Parathyroid adenoma (tissue), 2 donors: Measurements from ENCODE around the gene HERC5.

Source experiments
- H2AFZ ChIP-seq: fragments of 300-600 bp; sonication (generic); one replicate; pipeline ENCODE4 v1.7.0; 2017; ENCODE audit warnings: antibody characterized with exemption, mild to moderate bottlenecking
- H3K27ac ChIP-seq: fragments of 300-600 bp; sonication (generic); one replicate; pipeline ENCODE4 v1.7.0; 2017
- H3K27me3 ChIP-seq: fragments of 300-600 bp; sonication (generic); one replicate; pipeline ENCODE4 v1.7.0; 2017; ENCODE audit warnings: low read length; ENCODE audit not compliant: control insufficient read depth, insufficient read depth
- H3K36me3 ChIP-seq: fragments of 300-600 bp; sonication (generic); one replicate; pipeline ENCODE4 v1.7.0; 2017; ENCODE audit warnings: low read length; ENCODE audit not compliant: control insufficient read depth, insufficient read depth
- H3K4me1 ChIP-seq: fragments of 300-600 bp; sonication (generic); one replicate; pipeline ENCODE4 v1.7.0; 2017; ENCODE audit warnings: control low read depth
- H3K4me2 ChIP-seq: fragments of 300-600 bp; sonication (generic); one replicate; pipeline ENCODE4 v1.7.0; 2017; ENCODE audit warnings: low read length
- H3K4me3 ChIP-seq: fragments of 300-600 bp; sonication (generic); one replicate; pipeline ENCODE4 v1.7.0; 2017; ENCODE audit warnings: low read depth, low read length
- H3K79me2 ChIP-seq: fragments of 300-600 bp; sonication (generic); one replicate; pipeline ENCODE4 v1.7.0; 2017; ENCODE audit warnings: control low read depth
- H3K9ac ChIP-seq: fragments of 300-600 bp; sonication (generic); one replicate; pipeline ENCODE4 v1.7.0; 2017; ENCODE audit warnings: mild to moderate bottlenecking
- H3K9me3 ChIP-seq: fragments of 300-600 bp; sonication (generic); one replicate; pipeline ENCODE4 v1.7.0; 2017; ENCODE audit warnings: low read length; ENCODE audit not compliant: control insufficient read depth
- TF ChIP-seq, protein P1 (sequence below): fragments of 300-600 bp; sonication (generic); IDR thresholded peaks from one replicate; pipeline ENCODE4 v1.7.0; 2017; ENCODE audit warnings: antibody characterized with exemption, mild to moderate bottlenecking
- donor health status: primary hyperparathyroidism.

Gene HERC5

GRCh38 chr4:88439161-88439760, 17.7 kb upstream of the HERC5 start:
- Histone ChIP-seq H3K4me1 (no peaks in the 10 kb centered on the region), H3K27ac (no peak overlapping the region), H3K36me3 (no peaks in the 10 kb centered on the region)

DNA sequence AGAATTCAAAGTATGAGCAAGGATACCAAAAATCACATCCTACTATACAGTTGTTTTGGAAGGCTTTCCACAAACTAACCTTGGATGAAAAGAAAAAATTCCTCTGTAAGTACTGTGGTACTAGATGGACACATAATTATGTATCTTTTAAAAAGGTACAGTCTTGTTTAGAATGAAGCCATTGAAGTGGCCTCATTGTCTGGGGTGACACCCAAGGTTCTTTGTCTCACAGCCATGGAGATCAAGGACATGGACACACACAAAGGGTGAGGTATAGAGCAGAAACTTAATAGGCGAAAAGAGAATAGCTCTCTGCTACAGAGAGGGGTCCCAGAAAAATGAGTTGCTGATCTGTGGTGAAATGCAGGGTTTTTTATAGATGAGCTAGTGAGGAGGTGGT, 16.8 kb upstream of the HERC5 start:
- H3K4me1 ChIP-seq: no peaks in the 10 kb centered on the region
- H2AFZ ChIP-seq: no peak overlapping the region
- no peaks in the 10 kb centered on the region for H3K36me3 ChIP-seq
- no peaks in the 10 kb centered on the region for H3K9me3 ChIP-seq
- H3K79me2 ChIP-seq: no peaks in the 10 kb centered on the region
- H3K27ac ChIP-seq: no peak overlapping the region
- TF ChIP-seq, protein P1, sequence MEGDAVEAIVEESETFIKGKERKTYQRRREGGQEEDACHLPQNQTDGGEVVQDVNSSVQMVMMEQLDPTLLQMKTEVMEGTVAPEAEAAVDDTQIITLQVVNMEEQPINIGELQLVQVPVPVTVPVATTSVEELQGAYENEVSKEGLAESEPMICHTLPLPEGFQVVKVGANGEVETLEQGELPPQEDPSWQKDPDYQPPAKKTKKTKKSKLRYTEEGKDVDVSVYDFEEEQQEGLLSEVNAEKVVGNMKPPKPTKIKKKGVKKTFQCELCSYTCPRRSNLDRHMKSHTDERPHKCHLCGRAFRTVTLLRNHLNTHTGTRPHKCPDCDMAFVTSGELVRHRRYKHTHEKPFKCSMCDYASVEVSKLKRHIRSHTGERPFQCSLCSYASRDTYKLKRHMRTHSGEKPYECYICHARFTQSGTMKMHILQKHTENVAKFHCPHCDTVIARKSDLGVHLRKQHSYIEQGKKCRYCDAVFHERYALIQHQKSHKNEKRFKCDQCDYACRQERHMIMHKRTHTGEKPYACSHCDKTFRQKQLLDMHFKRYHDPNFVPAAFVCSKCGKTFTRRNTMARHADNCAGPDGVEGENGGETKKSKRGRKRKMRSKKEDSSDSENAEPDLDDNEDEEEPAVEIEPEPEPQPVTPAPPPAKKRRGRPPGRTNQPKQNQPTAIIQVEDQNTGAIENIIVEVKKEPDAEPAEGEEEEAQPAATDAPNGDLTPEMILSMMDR: no peak
- H3K4me3 ChIP-seq: no peak overlapping the region
- H3K4me2 ChIP-seq: no peak overlapping the region
- H3K9ac ChIP-seq: no peak overlapping the region
- no peaks in the 10 kb centered on the region for H3K27me3 ChIP-seq

More at GRCh38 chr4:88439161-88439760, 17.7 kb upstream of the HERC5 start:
- Histone ChIP-seq H3K4me3 (no peak overlapping the region), H2AFZ (no peak overlapping the region), H3K4me2 (no peak overlapping the region), H3K9me3 (no peaks in the 10 kb centered on the region), H3K79me2 (no peaks in the 10 kb centered on the region), H3K27me3 (no peaks in the 10 kb centered on the region), H3K9ac (no peak overlapping the region)
- TF ChIP-seq, protein P1: no peak

- Histone ChIP-seq H3K4me1 (no peaks in the 10 kb centered on the region), H3K79me2 (no peaks in the 10 kb centered on the region), H3K36me3 (no peaks in the 10 kb centered on the region), H3K4me3 (no peak overlapping the region), H3K9me3 (no peaks in the 10 kb centered on the region), H2AFZ (no peak overlapping the region), H3K4me2 (no peak overlapping the region), H3K9ac (no peak overlapping the region), H3K27ac (no peak overlapping the region), H3K27me3 (no peaks in the 10 kb centered on the region)
- TF ChIP-seq, protein P1: no peak
These were observed 15.2 kb upstream of the HERC5 start for GRCh38 chr4:88441696-88442095.

GRCh38 chr4:88442689-88443191, 14.2 kb upstream of the HERC5 start:
- Histone ChIP-seq H3K9me3 (no peaks in the 10 kb centered on the region), H3K4me1 (no peaks in the 10 kb centered on the region), H3K4me2 (no peak overlapping the region), H3K27me3 (no peaks in the 10 kb centered on the region), H3K9ac (no peak overlapping the region), H3K4me3 (no peak overlapping the region), H3K36me3 (no peaks in the 10 kb centered on the region), H3K79me2 (no peaks in the 10 kb centered on the region), H2AFZ (no peak overlapping the region), H3K27ac (no peak overlapping the region)
- TF ChIP-seq, protein P1: no peak

- Histone ChIP-seq H3K4me3 (no peak overlapping the region), H3K9me3 (no peaks in the 10 kb centered on the region), H3K9ac (no peak overlapping the region), H3K4me1 (no peaks in the 10 kb centered on the region), H3K27ac (no peak overlapping the region), H3K79me2 (no peaks in the 10 kb centered on the region), H3K4me2 (no peak overlapping the region), H2AFZ (no peak overlapping the region), H3K27me3 (no peaks in the 10 kb centered on the region), H3K36me3 (no peaks in the 10 kb centered on the region)
- TF ChIP-seq, protein P1: no peak
These were observed 13.4 kb upstream of the HERC5 start for GRCh38 chr4:88443486-88443885.
